HG03342 (cell line): ENCODE data around the gene LHFPL3.
A peak's percentile ranks its signal among the peaks of the same experiment; 100 is the strongest.

Experiments
- ATAC-seq: cut with Tn5 transposase; IDR thresholded peaks from one replicate; pipeline ENCODE4 v1.9.1; 2021; ENCODE audit warnings: mild to moderate bottlenecking, moderate library complexity; ENCODE audit not compliant: unreplicated experiment

The LHFPL3 gene

DNA sequence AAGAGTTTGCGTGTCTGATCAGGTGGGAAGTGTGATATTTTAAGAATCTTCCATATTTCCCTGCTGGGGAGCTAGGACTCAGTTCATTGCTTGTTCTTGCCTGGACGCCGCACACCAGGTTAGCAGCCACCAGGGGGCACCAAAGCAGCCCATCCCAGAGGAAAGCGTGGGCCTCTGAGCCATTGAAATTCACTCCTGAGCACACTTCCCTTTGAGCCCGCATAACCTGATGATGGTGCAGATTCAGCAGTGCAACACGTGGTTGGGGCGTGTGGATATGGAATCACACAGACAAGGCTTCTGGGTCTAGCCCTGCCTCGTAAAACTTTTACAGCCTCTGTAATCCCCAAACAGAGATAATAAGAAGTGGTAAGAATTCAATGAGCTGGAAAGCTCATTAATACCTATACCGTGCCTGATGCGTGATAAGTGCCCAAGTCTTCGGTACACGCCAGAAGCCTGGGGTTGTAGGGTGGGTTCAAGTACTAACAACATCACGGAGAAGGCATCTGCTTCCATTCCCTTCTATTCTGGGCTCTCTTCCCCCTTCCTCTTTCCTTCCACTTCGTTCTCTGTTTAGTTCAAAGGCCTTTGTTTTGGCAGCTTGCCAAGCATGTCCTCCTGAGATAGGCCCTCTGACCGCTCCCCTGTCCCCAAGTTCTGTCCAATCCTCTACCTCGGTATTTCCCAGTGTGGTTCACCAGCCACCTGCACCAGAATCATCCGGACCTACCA is 555.5 kb downstream of the LHFPL3 start:
- ATAC-seq, result peak; percentile 83

DNA sequence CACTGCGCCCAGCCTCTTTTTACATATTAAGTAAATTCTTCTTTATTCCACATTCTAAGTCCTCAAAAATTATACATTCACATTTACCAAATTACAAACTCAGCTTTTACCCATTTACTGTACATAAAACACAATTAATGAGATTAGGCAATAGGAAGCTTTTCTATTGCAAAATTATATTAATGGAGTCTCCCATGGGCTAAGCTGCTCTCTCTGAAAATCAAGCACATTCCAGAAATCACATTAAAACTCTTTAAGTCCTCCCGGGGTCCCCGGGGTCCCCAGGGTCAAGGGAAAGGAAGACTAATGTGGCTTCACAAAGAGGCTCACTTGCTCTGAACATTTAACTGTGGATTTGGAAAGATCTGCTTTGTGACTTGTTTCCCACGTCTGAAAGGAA is 558.2 kb downstream of the LHFPL3 start:
- no peak for ATAC-seq

GRCh38 chr7:104890216-104890615 is 561.8 kb downstream of the LHFPL3 start:
- ATAC-seq, result no peak

GRCh38 chr7:104891949-104892348 is 563.5 kb downstream of the LHFPL3 start:
- ATAC-seq, result no peak

DNA sequence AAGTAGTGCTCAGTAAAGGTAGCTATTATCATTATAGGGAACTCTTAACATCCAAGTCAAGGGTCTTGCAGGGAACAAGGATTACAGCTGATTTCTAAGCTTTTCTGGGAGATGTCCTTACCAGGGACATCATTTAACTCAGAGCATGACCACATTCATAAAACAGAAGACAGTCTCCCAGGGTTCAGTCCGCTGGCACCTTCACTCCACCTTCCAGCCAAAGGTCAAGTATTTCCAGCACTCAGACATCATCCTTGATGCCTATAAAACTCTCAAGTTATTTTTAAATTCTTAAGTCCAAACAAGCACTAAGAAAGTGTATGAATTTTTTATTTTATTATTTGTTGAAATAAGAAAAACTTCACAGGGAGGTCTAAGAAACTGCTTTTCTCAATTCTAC is 565.9 kb downstream of the LHFPL3 start:
- no peak for ATAC-seq

DNA sequence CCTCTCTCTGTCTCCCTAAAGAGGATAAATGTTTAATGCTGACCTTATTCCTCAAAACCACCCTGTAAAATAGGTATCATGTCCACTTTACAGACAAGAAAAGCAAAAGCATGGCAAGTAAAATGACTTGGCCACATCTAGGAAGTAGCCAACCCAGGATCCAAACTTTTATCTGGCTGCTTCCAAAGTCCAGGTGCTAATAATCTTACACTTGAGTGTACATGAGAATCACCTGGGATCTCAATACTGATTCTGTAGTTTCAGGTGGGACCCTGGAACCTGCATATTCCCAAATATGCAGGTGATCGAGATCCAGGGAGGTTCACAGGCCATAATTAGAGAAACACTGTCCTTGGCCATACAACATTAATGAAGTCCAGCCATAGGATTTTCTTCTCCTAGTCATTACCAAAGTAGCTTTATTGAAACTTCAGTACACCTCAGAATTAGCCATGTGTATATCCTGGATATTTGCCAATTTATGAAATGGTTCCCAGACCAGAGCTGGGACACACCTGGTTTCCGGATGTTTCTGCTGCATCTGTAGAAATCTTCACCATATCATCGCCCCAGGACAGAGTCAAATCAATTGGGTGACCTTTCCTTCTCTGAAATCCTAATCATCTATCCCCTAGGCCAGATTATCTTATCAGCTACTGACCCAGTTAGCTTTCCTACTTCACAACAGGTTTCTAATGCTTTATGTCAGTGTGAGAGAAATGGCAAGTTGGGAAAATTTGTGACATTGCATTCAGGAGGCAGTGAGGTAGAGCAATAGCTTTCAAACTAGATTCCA is 566.5 kb downstream of the LHFPL3 start:
- no peak for ATAC-seq

- ATAC-seq, result no peak
These were observed 567.3 kb downstream of the LHFPL3 start for GRCh38 chr7:104895522-104896236.

DNA sequence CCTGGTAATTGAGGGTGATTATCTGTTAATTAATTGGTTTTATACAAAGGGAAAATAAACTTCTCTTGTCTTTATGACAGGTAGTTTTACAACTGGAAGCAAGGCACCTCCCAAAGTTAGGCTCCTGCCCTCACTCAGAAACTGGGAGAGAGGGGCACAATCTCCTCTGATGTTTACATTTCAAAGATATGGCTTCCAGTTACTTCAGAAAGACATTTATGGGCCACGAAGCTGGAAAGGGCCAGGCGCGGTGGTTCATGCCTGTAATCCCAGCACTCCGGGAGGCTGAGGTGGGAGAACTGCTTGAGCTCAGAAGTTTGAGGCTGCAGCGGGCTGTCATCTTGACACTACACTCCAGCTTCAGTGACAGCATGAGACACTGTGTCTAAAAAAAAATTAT is 570.0 kb downstream of the LHFPL3 start:
- ATAC-seq, result no peak

DNA sequence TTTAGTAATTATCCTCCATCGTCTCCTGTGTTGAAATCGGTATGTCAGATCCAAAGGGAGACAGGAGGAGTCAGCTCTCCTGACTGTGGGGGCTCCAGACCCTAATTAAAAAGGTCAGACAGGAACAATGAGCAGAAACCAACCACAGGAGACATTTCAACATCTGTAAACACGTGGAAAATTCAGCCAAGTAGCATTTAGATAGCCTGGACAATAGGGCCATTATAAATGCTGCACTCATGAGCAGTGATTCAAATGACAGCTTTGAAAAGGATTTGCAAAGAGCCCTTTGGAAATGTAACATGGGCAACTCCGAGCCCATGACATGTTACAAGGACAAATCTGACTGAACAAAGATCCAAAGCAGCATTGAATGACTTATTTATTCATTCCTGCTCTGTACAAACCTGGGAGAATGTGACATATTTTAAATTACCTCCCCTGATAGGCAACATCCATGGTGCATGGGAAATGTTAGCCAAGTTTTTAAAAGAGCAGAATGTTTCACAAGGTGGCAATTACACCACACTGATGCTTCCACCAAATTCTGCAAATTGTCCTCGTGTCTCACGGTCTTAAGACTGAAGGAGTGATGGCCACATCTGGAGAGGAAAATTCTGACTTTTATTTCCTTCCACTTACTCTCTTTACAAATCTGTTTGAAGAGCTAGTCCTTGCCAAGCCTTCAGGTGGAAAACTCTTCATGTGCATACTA is 572.3 kb downstream of the LHFPL3 start:
- no peak for ATAC-seq

DNA sequence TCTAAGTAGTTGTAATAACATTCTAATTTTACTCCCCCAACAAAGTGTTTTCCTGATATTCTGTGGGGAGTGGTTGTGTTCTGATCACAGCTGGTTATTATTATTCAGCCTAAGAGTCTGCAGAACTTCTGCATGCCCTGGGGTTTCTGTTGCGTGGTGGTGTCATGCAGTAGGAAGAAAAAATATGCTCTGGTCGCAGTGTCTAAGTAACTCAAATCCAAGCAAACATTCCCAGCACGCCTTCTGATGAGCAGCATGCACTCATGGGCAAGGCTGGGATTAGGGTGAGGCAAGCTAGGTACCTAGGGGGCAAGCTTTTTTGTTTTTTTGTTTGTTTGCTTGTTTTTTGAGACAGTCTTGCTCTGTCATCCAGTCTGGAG is 572.8 kb downstream of the LHFPL3 start:
- ATAC-seq, result no peak

- no peak for ATAC-seq
These were observed 573.8 kb downstream of the LHFPL3 start for GRCh38 chr7:104902183-104902582.

GRCh38 chr7:104903044-104903443 is 574.6 kb downstream of the LHFPL3 start:
- no peak for ATAC-seq

DNA sequence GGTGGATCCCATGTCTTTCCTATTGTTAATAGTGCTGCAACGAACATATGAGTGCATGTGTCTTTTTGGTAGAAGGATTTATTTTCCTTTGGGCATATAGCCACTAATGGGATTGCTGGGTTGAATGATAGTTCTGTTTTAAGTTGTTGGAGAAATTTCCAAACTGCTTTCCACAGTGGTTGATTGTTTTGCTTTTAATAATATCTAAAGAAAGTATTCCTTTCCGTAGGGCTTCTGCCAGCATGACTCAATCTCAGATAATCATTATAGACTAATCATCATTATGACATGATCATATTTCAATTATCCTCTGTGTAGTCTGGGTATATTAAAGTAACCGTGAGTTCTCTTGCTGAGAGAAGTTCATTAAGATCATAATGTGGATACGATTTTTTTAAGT is 575.4 kb downstream of the LHFPL3 start:
- ATAC-seq, result no peak

DNA sequence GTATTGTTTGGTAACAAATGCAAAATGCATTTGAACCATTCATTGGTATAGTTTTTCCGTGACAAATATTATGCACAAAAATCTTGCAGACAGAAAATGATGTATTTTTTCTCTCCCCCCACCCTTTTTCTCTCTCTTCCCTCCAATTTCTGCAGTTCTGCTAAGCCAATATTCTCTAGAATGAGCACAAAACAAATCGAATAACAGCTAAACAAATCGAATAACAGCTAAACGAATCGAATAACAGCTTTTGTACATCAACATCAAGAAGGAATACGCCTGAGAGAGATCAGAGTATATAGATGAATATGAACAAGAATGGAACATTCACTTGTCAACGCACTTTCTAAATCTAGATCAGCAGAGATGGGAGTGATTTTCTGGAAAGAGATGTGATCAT is 577.6 kb downstream of the LHFPL3 start:
- ATAC-seq, result no peak

DNA sequence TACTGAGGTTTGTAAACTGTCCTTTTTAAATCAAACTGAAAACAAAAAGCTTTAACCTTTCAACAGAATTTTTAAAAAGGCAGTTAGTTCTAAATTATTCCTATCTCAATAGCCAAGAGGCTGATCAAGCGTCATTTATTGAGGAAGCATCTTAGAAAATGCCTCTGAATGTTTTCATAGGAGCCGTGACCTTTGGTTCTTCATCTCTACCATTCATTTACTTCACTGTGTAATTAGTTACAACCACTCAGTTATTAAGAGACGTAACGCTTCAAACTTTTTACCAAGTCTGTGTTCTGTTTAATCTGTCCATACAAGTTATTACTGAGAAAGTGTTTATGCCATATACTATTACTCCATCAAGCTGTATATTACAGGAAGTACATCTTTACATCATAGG is 578.2 kb downstream of the LHFPL3 start:
- ATAC-seq, result no peak

- no peak for ATAC-seq
These were observed 580.2 kb downstream of the LHFPL3 start for GRCh38 chr7:104908636-104909035.

DNA sequence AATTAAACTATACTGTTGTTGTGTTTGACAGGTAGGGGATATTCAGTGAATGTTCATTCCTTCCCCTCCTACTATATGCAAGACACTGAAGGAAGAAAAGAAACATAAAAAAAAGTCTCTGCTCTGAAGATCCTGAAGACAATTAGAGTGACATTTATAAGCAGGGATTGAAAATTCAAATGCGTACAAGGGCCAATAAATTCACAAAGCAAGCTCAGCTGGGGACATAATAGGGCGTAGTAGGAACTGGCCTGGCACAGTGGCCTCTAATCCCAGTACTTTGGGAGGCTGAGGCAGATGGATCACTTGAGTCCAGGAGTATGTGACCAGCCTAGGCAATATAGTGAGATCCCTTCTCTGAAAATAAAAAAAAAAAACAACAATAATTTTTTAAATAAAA is 580.7 kb downstream of the LHFPL3 start:
- ATAC-seq, result no peak

DNA sequence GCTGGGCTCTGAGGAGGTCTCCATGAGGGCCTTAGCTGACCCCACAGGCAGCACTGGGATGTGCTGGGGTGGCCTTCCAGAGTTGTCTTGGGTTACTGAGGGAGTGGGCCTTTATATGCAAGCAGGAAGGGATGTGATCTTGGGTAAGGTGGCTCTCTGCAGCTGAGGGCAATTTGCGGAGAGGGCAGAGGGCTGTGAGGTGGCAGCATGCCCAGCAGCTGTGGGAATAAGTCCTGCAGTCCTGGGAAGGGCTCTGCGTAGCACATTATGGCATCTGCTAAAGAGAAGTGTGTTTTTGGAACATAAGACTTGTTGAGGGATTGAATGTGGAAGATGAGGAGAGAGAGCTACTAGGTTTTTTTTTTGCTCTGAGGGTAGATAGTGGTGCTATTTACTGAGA is 586.0 kb downstream of the LHFPL3 start:
- ATAC-seq, result no peak

GRCh38 chr7:104921596-104921995 is 593.2 kb downstream of the LHFPL3 start:
- no peak for ATAC-seq

DNA sequence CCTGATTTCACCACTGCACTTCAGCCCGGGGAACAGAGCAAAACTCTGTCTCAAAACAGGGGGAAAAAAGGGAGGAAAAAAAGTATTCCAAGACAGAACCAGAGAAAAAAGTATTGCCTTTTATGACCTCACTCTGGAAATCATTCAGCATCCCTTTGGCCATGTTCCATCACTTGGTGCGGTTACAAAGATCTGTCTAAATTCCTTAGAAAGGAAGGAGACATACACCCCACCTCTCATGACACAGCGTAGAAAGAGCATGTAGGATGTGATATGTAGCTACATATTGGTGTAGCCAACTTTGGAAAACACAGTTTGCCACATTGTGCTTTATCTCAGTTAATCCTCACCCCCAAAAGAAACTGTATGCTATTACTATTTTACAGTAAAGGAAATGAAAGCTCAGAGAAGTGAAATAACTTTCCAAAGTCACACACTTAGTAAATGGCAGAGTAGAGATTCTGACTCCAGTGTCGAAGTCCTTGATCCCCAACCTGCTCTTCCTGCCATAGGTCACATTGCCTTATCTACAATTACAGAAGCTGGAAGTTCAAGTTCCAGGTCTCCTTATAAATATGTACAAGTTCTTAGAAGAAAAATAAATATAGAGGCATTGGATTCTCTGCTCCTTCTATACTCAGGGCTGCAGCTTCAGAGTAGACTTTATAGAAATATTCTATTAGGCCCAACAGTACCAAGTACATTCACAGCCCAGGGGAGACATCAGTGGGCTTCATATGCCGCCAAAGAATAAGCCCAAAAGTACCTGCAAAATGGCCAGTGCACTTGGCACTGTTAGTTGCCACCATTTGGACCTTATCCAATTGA is 594.0 kb downstream of the LHFPL3 start:
- ATAC-seq, result no peak
